Kidney epithelial cell (primary cell): ENCODE measurements around the gene GORASP1. TPM values are rescaled to one million over a fixed set of nuclear protein-coding genes. Genes with fewer than 3 reads are reported as not detected.

Source experiments
- DNase-seq: peaks from one replicate; pipeline ENCODE4 v3.0.0-alpha.2; 2010; ENCODE audit warnings: low read depth
- H3K27me3 ChIP-seq: 2 replicates; pipeline ENCODE4 v1.6.0; 2011; ENCODE audit warnings: low read length; ENCODE audit not compliant: control insufficient read depth, insufficient read depth
- H3K36me3 ChIP-seq: 2 replicates; pipeline ENCODE4 v1.5.1; 2011; ENCODE audit warnings: low read length; ENCODE audit not compliant: control insufficient read depth, insufficient read depth
- H3K4me3 ChIP-seq: 2 replicates; pipeline ENCODE4 v1.5.1; 2011; ENCODE audit warnings: low read depth, mild to moderate bottlenecking, control low read depth, low read length
- total RNA-seq: library from RNA; depleted of rRNA; stranded (reverse); fragments of >200 nt; gene quantifications from 2 replicates; pipeline ENCODE4 v1.2.3, GENCODE V29; 2015
- TF ChIP-seq, protein P1 (sequence below): IDR thresholded peaks from 2 replicates; pipeline ENCODE4 v1.5.1; 2011; ENCODE audit warnings: mild to moderate bottlenecking, moderate library complexity, low read length, control low read depth, inconsistent platforms; ENCODE audit not compliant: insufficient read depth, poor library complexity, severe bottlenecking

The GORASP1 gene
- total RNA-seq, 1 donor from 2014 or later: 34.8 TPM

GRCh38 chr3:39150148-39150802, 42.8 kb upstream of the GORASP1 start:
- no peaks in the 10 kb centered on the region for H3K36me3 ChIP-seq
- TF ChIP-seq, protein P1, sequence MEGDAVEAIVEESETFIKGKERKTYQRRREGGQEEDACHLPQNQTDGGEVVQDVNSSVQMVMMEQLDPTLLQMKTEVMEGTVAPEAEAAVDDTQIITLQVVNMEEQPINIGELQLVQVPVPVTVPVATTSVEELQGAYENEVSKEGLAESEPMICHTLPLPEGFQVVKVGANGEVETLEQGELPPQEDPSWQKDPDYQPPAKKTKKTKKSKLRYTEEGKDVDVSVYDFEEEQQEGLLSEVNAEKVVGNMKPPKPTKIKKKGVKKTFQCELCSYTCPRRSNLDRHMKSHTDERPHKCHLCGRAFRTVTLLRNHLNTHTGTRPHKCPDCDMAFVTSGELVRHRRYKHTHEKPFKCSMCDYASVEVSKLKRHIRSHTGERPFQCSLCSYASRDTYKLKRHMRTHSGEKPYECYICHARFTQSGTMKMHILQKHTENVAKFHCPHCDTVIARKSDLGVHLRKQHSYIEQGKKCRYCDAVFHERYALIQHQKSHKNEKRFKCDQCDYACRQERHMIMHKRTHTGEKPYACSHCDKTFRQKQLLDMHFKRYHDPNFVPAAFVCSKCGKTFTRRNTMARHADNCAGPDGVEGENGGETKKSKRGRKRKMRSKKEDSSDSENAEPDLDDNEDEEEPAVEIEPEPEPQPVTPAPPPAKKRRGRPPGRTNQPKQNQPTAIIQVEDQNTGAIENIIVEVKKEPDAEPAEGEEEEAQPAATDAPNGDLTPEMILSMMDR: no peak
- DNase-seq: no peak
- H3K27me3 ChIP-seq: no peaks in the 10 kb centered on the region
- peak overlapping the region; percentile 20 for H3K4me3 ChIP-seq

GRCh38 chr3:39149498-39150147, 42.2 kb upstream of the GORASP1 start:
- Histone ChIP-seq H3K36me3 (peaks cover 1% of the 10 kb centered on the region), H3K27me3 (no peaks in the 10 kb centered on the region), H3K4me3 (no peak overlapping the region)
- TF ChIP-seq, protein P1: no peak
- DNase-seq: no peak

DNA sequence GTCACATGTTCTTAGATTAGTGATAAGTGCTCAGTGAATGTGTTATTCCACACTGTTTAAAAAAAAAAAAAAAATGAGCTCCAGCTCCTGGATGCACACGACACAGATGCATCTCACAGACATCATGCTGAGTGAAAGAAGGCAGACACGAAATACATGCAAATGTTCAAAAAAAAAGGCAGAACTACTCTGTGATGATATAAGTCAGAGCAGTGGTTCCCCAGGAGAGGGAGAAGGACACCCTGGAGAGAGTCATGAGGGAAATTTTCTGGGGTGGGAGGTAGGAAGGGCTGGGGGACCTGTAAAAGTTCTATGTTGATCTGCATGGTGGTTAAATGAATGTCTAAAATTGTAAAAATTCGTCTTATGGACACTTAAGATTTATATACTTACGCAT, 41.6 kb upstream of the GORASP1 start:
- no peak for DNase-seq
- TF ChIP-seq, protein P1: no peak
- Histone ChIP-seq H3K36me3 (peaks cover 3% of the 10 kb centered on the region), H3K4me3 (no peak overlapping the region), H3K27me3 (no peaks in the 10 kb centered on the region)

DNA sequence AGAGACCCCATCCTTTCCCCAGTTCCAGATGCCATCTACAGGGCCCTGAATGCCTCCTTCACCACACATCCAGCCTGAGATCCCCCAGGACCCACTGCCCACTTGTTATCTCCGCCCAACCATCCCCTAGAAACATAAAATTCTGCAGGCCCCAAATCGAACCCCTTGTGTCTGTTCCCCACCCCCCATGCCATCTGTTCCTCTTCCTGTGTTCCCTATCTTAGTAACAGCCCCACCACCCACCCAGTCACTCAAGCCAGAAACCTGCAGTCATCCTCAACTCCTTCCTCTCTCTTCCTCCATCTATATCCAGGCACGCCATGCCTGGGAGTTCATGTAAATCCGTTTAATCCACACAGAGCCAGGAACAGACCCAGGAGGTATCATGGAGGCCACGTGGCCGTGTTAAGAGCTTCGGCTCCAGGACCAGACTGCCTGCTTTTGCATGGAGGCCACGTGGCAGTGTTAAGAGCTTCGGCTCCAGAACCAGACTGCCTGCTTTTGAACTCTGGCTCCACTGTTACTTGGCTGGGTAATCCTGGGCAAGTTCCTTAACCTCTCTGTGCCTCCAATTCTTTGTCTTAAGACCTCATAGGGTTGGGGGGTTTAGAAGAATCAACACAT, 41.1 kb upstream of the GORASP1 start:
- Histone ChIP-seq H3K4me3 (no peak overlapping the region), H3K27me3 (no peaks in the 10 kb centered on the region), H3K36me3 (peaks cover 3% of the 10 kb centered on the region)
- TF ChIP-seq, protein P1: no peak
- no peak for DNase-seq

- Histone ChIP-seq H3K27me3 (no peaks in the 10 kb centered on the region), H3K4me3 (no peak overlapping the region), H3K36me3 (peaks cover 5% of the 10 kb centered on the region)
- no peak for DNase-seq
- TF ChIP-seq, protein P1: no peak
Measured at GRCh38 chr3:39147711-39148434, 40.4 kb upstream of the GORASP1 start.
